GM12878 (cell line): ENCODE data around the gene LIPG. TPM values are rescaled to one million over a fixed set of nuclear protein-coding genes. Genes with fewer than 3 reads are reported as not detected.

Experiments used
- ATAC-seq: fragments of 200-7000 bp; cut with Tn5 transposase; 3 replicates; pipeline ENCODE4 v1.9.1; 2020; ENCODE audit warnings: mild to moderate bottlenecking, moderate library complexity
- BruUV-seq: library from RNA; stranded (reverse); fragments of 400-500 nt; replicated peaks from 2 replicates; lab custom pipeline; 2021; lab: Mats Ljungman, UMichigan
- CTCF ChIA-PET: fragments of 300-600 bp; sonication (Branson Sonifier 250); formaldehyde crosslinking; extraction: SDS; loops from one replicate; lab custom pipeline; 2021; ENCODE audit warnings: inconsistent platforms; lab: Yijun Ruan, JAX
- POLR2A ChIA-PET: fragments of 350-600 bp; formaldehyde crosslinking; extraction: SDS; loops from one replicate; lab custom pipeline; 2021; ENCODE audit warnings: inconsistent platforms; lab: Charles Lee
- RAD21 ChIA-PET: fragments of 300-600 bp; sonication (Branson Sonifier 250); formaldehyde crosslinking; loops from one replicate; lab custom pipeline; 2023; ENCODE audit warnings: antibody characterized with exemption; ENCODE audit not compliant: unreplicated experiment; lab: Charles Lee
- SMC1A ChIA-PET: fragments of 300-600 bp; sonication (Branson Sonifier 250); formaldehyde crosslinking; loops from one replicate; lab custom pipeline; 2023; ENCODE audit not compliant: unreplicated experiment, uncharacterized antibody; lab: Charles Lee
- DNase-seq: peaks from one replicate; pipeline ENCODE4 v3.0.0-alpha.2; 2011; ENCODE audit warnings: low read depth, low spot score
- FAIRE-seq: peaks from 3 replicates; lab custom pipeline; 2011; peaks lifted over from hg19 to GRCh38; lab: Jason Lieb, UNC
- H2AFZ ChIP-seq: 2 replicates; pipeline ENCODE4 v1.6.0; 2011; ENCODE audit warnings: low read depth, low read length, control low read depth; ENCODE audit not compliant: control insufficient read depth
- H3K27ac ChIP-seq: 2 replicates; pipeline ENCODE4 v1.5.1; 2011; ENCODE audit warnings: control low read depth; ENCODE audit not compliant: control insufficient read depth, insufficient read depth
- H3K27me3 ChIP-seq, 2 experiments: replicated peaks in 1 of 2; 2 replicates each; pipeline versions ENCODE4 v1.6.0 to v1.6.1; 2011; ENCODE audit warnings: low read length in 1 of 2; ENCODE audit not compliant: control insufficient read depth in 2 of 2, insufficient read depth in 2 of 2
- H3K36me3 ChIP-seq, 2 experiments: 2 replicates each; pipeline ENCODE4 v1.5.1; 2011; ENCODE audit warnings: low read length in 1 of 2; ENCODE audit not compliant: control insufficient read depth in 2 of 2, insufficient read depth in 2 of 2
- H3K4me1 ChIP-seq: 2 replicates; pipeline ENCODE4 v1.6.1; 2011; ENCODE audit warnings: mild to moderate bottlenecking, low read length, moderate library complexity, mixed read lengths; ENCODE audit not compliant: control insufficient read depth, insufficient read depth
- H3K4me2 ChIP-seq: 2 replicates; pipeline ENCODE4 v1.6.0; 2011; ENCODE audit warnings: control low read depth; ENCODE audit not compliant: control insufficient read depth, insufficient read depth
- H3K4me3 ChIP-seq: fragments of 200-600 bp; sonication (generic); 2 replicates; pipeline ENCODE4 v1.5.1; 2016
- H3K79me2 ChIP-seq: 2 replicates; pipeline ENCODE4 v1.6.0; 2011; ENCODE audit warnings: low read length; ENCODE audit not compliant: control insufficient read depth, insufficient read depth
- H3K9ac ChIP-seq: 2 replicates; pipeline ENCODE4 v1.8.0; 2011; ENCODE audit warnings: low read length, control low read depth, mixed read lengths; ENCODE audit not compliant: control insufficient read depth, insufficient read depth
- H3K9me3 ChIP-seq: replicated peaks from 3 replicates; pipeline ENCODE4 v1.5.1; 2011; ENCODE audit warnings: mild to moderate bottlenecking, low read length; ENCODE audit not compliant: control insufficient read depth, insufficient read depth
- H4K20me1 ChIP-seq: 2 replicates; pipeline ENCODE4 v1.6.0; 2011; ENCODE audit not compliant: control insufficient read depth, insufficient read depth
- CHD2 ChIP-seq: IDR thresholded peaks from 2 replicates; pipeline ENCODE4 v1.6.1; 2011; ENCODE audit warnings: low read depth, low read length, improper control_type of control experiment, borderline replicate concordance
- DPF2 ChIP-seq: fragments of 450-650 bp; IDR thresholded peaks from 2 replicates; pipeline ENCODE4 v1.6.1; 2017; ENCODE audit warnings: mild to moderate bottlenecking
- EGR1 ChIP-seq, 2 experiments: IDR thresholded peaks; 1 replicate in 1 of 2; 2 replicates in 1 of 2; pipeline ENCODE4 v1.6.1; 2011 to 2012; ENCODE audit warnings: low read depth in 2 of 2, low read length in 2 of 2, borderline replicate concordance in 1 of 2, mild to moderate bottlenecking in 1 of 2, moderate library complexity in 1 of 2
- ETV6 ChIP-seq, 2 experiments: fragments of 450-650 bp in 1 of 2; IDR thresholded peaks in 1 of 2; conservative IDR thresholded peaks in 1 of 2; 2 replicates each; pipeline ENCODE4 v1.6.1; 2014; ENCODE audit warnings: antibody characterized with exemption in 1 of 2, borderline replicate concordance in 1 of 2, low read depth in 1 of 2, mild to moderate bottlenecking in 1 of 2, moderate library complexity in 1 of 2
- HDAC2 ChIP-seq: fragments of 200-600 bp; sonication (generic); IDR thresholded peaks from 2 replicates; pipeline ENCODE4 v1.6.1; 2017
- HDAC6 ChIP-seq: fragments of 200-600 bp; sonication (generic); IDR thresholded peaks from one replicate; pipeline ENCODE4 v1.8.0; 2017; ENCODE audit warnings: antibody characterized with exemption; ENCODE audit not compliant: unreplicated experiment
- NR2C1 ChIP-seq: fragments of 450-650 bp; IDR thresholded peaks from 2 replicates; pipeline ENCODE4 v1.6.1; 2017; ENCODE audit warnings: antibody characterized with exemption, mild to moderate bottlenecking, moderate library complexity
- RBBP5 ChIP-seq: fragments of 200-600 bp; sonication (generic); conservative IDR thresholded peaks from 2 replicates; pipeline ENCODE4 v1.6.1; 2016
- RCOR1 ChIP-seq: conservative IDR thresholded peaks from 2 replicates; pipeline ENCODE4 v1.6.1; 2012; ENCODE audit warnings: low read depth, low read length, improper control_type of control experiment
- SPI1 ChIP-seq: IDR thresholded peaks from 2 replicates; pipeline ENCODE4 v1.6.1; 2011; ENCODE audit warnings: low read depth, mild to moderate bottlenecking, low read length, moderate library complexity, borderline replicate concordance; ENCODE audit not compliant: insufficient read depth
- SREBF2 ChIP-seq: IDR thresholded peaks from 2 replicates; pipeline ENCODE4 v1.6.1; 2012; ENCODE audit warnings: mild to moderate bottlenecking, low read length
- YBX1 ChIP-seq: fragments of 450-650 bp; IDR thresholded peaks from 2 replicates; pipeline ENCODE4 v1.6.1; 2016; ENCODE audit warnings: antibody characterized with exemption
- WGBS: methylation state at CpG from one replicate; pipeline ENCODE4 v1.1.6; 2016; ENCODE audit warnings: low lambda C conversion rate; ENCODE audit not compliant: insufficient replicate concordance, insufficient coverage; ENCODE audit errors: missing lambda C conversion rate; 5-methylcytosine and 5-hydroxymethylcytosine counted together
- in situ Hi-C: fragments of 300-500 bp; cut with MboI; formaldehyde crosslinking; loops from 9 replicates; pipeline ENCODE4 v1.14.3; 2018; ENCODE audit warnings: mixed read lengths
- intact Hi-C: fragments of 100-400 bp; cut with micrococcal nuclease; formaldehyde crosslinking; loops from one replicate; pipeline ENCODE4 v1.14.2; 2022; ENCODE audit not compliant: unreplicated experiment
- polyA plus RNA-seq, 11 experiments: library from polyadenylated mRNA; depleted of rRNA in 4 of 11; unstranded in 6 of 11; stranded (reverse) in 5 of 11; fragments of >200 nt; fragmentation: Nextera tagmentation in 4 of 11; fragmentation: Illumina TruSeq in 1 of 11; extraction: Ambion mirVana in 4 of 11; extraction: Trizol in 1 of 11; gene quantifications; 1 replicate in 1 of 11; 2 replicates in 10 of 11; pipeline versions ENCODE4 v1.2.1 to v1.2.3, GENCODE V29; 2011 to 2016; ENCODE audit warnings: inconsistent platforms in 2 of 11, missing spikeins in 2 of 11, low read depth in 1 of 11
- total RNA-seq, 4 experiments: library from RNA; depleted of rRNA in 3 of 4; stranded (reverse); fragments of >200 nt in 3 of 4; fragmentation: Illumina TruSeq in 1 of 4; extraction: Trizol in 1 of 4; gene quantifications; 2 replicates each; pipeline versions ENCODE4 v1.2.1 to v1.2.3, GENCODE V29; 2013 to 2021
- TF ChIP-seq, protein P1 (sequence below): fragments of 450-650 bp; IDR thresholded peaks from 2 replicates; pipeline ENCODE4 v1.6.1; 2017; ENCODE audit warnings: mild to moderate bottlenecking, moderate library complexity

The LIPG gene
- total and polyA plus RNA-seq, 10 of the 15 experiments (the other 5 are each of a cell fraction or from before 2014, with no cell fraction given), result 0.04 to 0.55 (median 0.18) TPM; not detected in 1

DNA sequence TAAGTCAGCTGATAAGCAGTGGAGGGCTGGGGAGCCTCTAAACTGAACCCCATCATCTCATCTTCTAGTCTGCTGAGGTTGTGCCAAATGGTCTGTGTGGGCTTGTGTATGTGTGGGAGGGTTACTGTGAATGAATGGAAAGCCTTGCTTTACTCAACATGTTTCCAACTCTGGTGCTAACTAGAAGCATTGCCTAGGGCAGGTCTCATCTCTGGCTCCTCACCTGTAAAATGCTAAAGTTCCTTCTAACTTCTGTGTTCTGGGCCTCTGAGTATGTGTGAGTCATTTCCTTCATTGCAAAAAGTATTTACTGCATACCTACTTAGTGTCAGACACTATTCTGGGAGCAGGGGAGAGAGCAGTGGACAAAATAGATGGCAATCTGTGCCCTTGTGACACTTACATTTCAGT is 1.3 kb downstream of the LIPG start:
- intact Hi-C loops, result no loop called here
- no peaks in the 10 kb centered on the region for H4K20me1 ChIP-seq
- no peak overlapping the region for H2AFZ ChIP-seq
- SMC1A ChIA-PET, result interaction anchor here (1.0 kb wide), 1 partner anchor 295 kb away, joined by 3 read pairs; no protein-coding TSS in a partner anchor
- no peaks in the 10 kb centered on the region for H3K36me3 ChIP-seq
- H3K9me3 ChIP-seq, result no peaks in the 10 kb centered on the region
- no peak overlapping the region for H3K27ac ChIP-seq
- POLR2A ChIA-PET, result no interaction called here
- H3K79me2 ChIP-seq, result no peaks in the 10 kb centered on the region
- DNase-seq (no peak), ATAC-seq (no peak), FAIRE-seq (no peak)
- no peaks in the 10 kb centered on the region for H3K4me1 ChIP-seq
- CTCF ChIA-PET, result no interaction called here
- H3K4me3 ChIP-seq, result no peak overlapping the region
- peaks cover 10 to 18% of the 10 kb centered on the region in 2 experiments; a peak in 3 of 4 replicates for H3K27me3 ChIP-seq
- in situ Hi-C loops, result no loop called here
- RAD21 ChIA-PET, result no interaction called here
- H3K9ac ChIP-seq, result no peak overlapping the region
- no peak overlapping the region for H3K4me2 ChIP-seq
- no peak for TF ChIP-seq HDAC2
- TF ChIP-seq RBBP5, result no peak
- TF ChIP-seq HDAC6, result no peak
- no peak for TF ChIP-seq ETV6 (conservative IDR thresholded peaks at IDR 0.05 in 1 of 2, IDR thresholded peaks at IDR 0.05 in 1 of 2; ENCODE audit: borderline replicate concordance in 1 of 2, low read depth in 1 of 2)
- TF ChIP-seq SPI1, result no peak
- no TSS peak for BruUV-seq

- Histone ChIP-seq H3K4me3 (no peak overlapping the region), H3K27me3 (peaks cover 10 to 18% of the 10 kb centered on the region in 2 experiments; a peak in 3 of 4 replicates), H3K79me2 (no peaks in the 10 kb centered on the region), H3K27ac (no peak overlapping the region), H4K20me1 (no peaks in the 10 kb centered on the region), H3K4me2 (no peak overlapping the region), H3K9ac (no peak overlapping the region), H3K36me3 (no peaks in the 10 kb centered on the region), H2AFZ (no peak overlapping the region), H3K9me3 (no peaks in the 10 kb centered on the region), H3K4me1 (no peaks in the 10 kb centered on the region)
- BruUV-seq, result no TSS peak
- ChIA-PET RAD21 (no interaction called here), CTCF (no interaction called here), POLR2A (no interaction called here), SMC1A (no interaction called here)
- DNase-seq (no peak), FAIRE-seq (no peak), ATAC-seq (no peak)
- WGBS, result 43% methylated on average over 8 of the region's 8 CpGs
- in situ Hi-C loops (no loop called here), intact Hi-C loops (no loop called here)
- TF ChIP-seq RCOR1 (no peak), NR2C1 (no peak), CHD2 (no peak), EGR1 (IDR thresholded peaks at IDR 0.05; ENCODE audit: borderline replicate concordance in 1 of 2, low read depth in 2 of 2, low read length in 2 of 2) (no peak), SREBF2 (no peak), DPF2 (no peak), YBX1 (no peak)
- TF ChIP-seq, protein P1, sequence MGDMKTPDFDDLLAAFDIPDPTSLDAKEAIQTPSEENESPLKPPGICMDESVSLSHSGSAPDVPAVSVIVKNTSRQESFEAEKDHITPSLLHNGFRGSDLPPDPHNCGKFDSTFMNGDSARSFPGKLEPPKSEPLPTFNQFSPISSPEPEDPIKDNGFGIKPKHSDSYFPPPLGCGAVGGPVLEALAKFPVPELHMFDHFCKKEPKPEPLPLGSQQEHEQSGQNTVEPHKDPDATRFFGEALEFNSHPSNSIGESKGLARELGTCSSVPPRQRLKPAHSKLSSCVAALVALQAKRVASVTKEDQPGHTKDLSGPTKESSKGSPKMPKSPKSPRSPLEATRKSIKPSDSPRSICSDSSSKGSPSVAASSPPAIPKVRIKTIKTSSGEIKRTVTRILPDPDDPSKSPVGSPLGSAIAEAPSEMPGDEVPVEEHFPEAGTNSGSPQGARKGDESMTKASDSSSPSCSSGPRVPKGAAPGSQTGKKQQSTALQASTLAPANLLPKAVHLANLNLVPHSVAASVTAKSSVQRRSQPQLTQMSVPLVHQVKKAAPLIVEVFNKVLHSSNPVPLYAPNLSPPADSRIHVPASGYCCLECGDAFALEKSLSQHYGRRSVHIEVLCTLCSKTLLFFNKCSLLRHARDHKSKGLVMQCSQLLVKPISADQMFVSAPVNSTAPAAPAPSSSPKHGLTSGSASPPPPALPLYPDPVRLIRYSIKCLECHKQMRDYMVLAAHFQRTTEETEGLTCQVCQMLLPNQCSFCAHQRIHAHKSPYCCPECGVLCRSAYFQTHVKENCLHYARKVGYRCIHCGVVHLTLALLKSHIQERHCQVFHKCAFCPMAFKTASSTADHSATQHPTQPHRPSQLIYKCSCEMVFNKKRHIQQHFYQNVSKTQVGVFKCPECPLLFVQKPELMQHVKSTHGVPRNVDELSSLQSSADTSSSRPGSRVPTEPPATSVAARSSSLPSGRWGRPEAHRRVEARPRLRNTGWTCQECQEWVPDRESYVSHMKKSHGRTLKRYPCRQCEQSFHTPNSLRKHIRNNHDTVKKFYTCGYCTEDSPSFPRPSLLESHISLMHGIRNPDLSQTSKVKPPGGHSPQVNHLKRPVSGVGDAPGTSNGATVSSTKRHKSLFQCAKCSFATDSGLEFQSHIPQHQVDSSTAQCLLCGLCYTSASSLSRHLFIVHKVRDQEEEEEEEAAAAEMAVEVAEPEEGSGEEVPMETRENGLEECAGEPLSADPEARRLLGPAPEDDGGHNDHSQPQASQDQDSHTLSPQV, result no peak
These were observed 2.1 kb downstream of the LIPG start for GRCh38 chr18:49563701-49564517.
